ENCODE data around the gene GJD4.

The GJD4 gene

DNA sequence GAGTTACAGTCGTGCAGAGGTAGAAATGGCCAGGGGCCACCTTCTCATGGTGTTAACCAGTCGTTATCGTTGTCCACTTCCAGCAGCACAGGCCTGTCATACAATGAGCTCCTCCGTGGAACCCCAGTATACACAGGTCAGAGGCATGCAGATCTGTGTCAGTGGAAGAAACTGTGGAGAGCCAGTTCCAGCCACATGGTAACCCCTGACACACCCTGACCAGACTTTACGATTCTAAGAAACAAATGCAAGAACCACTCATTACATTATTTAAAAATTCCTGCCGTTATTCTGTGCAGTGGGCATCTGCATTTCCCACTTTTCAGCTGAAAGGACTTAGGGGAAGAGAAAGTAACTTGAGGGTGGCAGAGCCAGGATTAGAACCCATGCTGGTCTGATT, 23.5 kb upstream of the GJD4 start:
- H3K27ac ChIP-seq = no peak overlapping the region
- no peaks in the 10 kb centered on the region for H3K36me3 ChIP-seq (ENCODE audit: insufficient read depth)
- H3K79me2 ChIP-seq (ENCODE audit: insufficient read depth, low read depth) = no peaks in the 10 kb centered on the region
- TF ChIP-seq, protein P1, sequence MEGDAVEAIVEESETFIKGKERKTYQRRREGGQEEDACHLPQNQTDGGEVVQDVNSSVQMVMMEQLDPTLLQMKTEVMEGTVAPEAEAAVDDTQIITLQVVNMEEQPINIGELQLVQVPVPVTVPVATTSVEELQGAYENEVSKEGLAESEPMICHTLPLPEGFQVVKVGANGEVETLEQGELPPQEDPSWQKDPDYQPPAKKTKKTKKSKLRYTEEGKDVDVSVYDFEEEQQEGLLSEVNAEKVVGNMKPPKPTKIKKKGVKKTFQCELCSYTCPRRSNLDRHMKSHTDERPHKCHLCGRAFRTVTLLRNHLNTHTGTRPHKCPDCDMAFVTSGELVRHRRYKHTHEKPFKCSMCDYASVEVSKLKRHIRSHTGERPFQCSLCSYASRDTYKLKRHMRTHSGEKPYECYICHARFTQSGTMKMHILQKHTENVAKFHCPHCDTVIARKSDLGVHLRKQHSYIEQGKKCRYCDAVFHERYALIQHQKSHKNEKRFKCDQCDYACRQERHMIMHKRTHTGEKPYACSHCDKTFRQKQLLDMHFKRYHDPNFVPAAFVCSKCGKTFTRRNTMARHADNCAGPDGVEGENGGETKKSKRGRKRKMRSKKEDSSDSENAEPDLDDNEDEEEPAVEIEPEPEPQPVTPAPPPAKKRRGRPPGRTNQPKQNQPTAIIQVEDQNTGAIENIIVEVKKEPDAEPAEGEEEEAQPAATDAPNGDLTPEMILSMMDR (conservative IDR thresholded peaks at IDR 0.05; ENCODE audit: low read depth, low read length) = no peak
- no peak overlapping the region for H3K4me3 ChIP-seq (IDR thresholded peaks at IDR 0.05; ENCODE audit: insufficient read depth, low read depth, low read length)
- no peaks in the 10 kb centered on the region for H3K27me3 ChIP-seq (ENCODE audit: insufficient read depth, low read depth)
- H4K20me1 ChIP-seq (ENCODE audit: insufficient read depth) = no peaks in the 10 kb centered on the region
- H2AFZ ChIP-seq (ENCODE audit: low read depth) = no peak overlapping the region
- H3K4me1 ChIP-seq (ENCODE audit: low read depth, poor library complexity, severe bottlenecking) = no peaks in the 10 kb centered on the region
- no peak overlapping the region for H3K9ac ChIP-seq
- H3K4me2 ChIP-seq = no peak overlapping the region

DNA sequence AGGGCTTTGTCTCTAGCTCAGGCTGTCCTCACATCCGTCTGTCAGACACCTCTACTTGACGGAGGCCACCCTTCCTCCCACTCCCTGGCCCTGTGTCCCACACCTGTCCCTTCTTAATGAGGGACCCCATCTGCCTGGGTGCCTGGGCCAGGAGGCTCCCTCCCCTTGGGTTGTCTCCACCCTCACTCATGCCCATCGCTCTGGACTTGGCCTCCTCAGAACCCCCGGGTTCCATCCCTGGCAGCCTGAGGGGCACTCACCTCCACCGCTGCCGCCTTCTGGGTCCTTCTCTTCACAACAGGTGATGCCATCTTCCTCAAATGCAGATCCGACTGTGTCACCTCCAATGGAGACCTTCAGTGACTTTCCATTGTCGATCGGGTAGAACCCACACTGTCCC, 20.2 kb upstream of the GJD4 start:
- Histone ChIP-seq H3K4me2 (no peak overlapping the region), H3K79me2 (ENCODE audit: insufficient read depth, low read depth) (no peaks in the 10 kb centered on the region), H2AFZ (ENCODE audit: low read depth) (no peak overlapping the region), H4K20me1 (ENCODE audit: insufficient read depth) (no peaks in the 10 kb centered on the region), H3K4me1 (ENCODE audit: low read depth, poor library complexity, severe bottlenecking) (no peaks in the 10 kb centered on the region), H3K4me3 (IDR thresholded peaks at IDR 0.05; ENCODE audit: insufficient read depth, low read depth, low read length) (no peak overlapping the region), H3K9ac (no peak overlapping the region), H3K27ac (no peak overlapping the region), H3K36me3 (ENCODE audit: insufficient read depth) (no peaks in the 10 kb centered on the region), H3K27me3 (ENCODE audit: insufficient read depth, low read depth) (no peaks in the 10 kb centered on the region)
- TF ChIP-seq, protein P1 (conservative IDR thresholded peaks at IDR 0.05; ENCODE audit: low read depth, low read length) = no peak

DNA sequence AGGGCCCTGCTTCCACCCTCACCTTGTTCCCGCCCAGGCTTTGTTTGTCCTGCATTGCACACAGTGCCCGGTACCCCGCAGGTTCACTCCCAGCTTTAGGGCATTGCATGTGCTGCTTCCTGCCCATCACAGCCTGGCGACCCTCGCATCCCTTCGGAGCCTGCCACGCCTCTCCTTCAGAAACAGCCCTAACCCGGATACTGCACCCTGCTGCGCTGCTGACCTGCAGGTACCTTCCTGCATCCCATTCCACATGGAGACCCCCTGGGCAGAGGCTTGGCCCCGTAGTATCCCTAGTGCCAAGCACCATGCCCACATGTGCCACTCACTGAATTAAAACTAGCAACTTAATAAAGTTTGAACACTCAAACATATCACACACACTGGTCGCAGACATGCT, 19.8 kb upstream of the GJD4 start:
- TF ChIP-seq, protein P1 (conservative IDR thresholded peaks at IDR 0.05; ENCODE audit: low read depth, low read length) = no peak
- Histone ChIP-seq H3K9ac (no peak overlapping the region), H3K27me3 (ENCODE audit: insufficient read depth, low read depth) (no peaks in the 10 kb centered on the region), H3K79me2 (ENCODE audit: insufficient read depth, low read depth) (no peaks in the 10 kb centered on the region), H3K4me1 (ENCODE audit: low read depth, poor library complexity, severe bottlenecking) (no peaks in the 10 kb centered on the region), H3K4me2 (no peak overlapping the region), H4K20me1 (ENCODE audit: insufficient read depth) (no peaks in the 10 kb centered on the region), H2AFZ (ENCODE audit: low read depth) (no peak overlapping the region), H3K36me3 (ENCODE audit: insufficient read depth) (no peaks in the 10 kb centered on the region), H3K27ac (no peak overlapping the region), H3K4me3 (IDR thresholded peaks at IDR 0.05; ENCODE audit: insufficient read depth, low read depth, low read length) (no peak overlapping the region)

DNA sequence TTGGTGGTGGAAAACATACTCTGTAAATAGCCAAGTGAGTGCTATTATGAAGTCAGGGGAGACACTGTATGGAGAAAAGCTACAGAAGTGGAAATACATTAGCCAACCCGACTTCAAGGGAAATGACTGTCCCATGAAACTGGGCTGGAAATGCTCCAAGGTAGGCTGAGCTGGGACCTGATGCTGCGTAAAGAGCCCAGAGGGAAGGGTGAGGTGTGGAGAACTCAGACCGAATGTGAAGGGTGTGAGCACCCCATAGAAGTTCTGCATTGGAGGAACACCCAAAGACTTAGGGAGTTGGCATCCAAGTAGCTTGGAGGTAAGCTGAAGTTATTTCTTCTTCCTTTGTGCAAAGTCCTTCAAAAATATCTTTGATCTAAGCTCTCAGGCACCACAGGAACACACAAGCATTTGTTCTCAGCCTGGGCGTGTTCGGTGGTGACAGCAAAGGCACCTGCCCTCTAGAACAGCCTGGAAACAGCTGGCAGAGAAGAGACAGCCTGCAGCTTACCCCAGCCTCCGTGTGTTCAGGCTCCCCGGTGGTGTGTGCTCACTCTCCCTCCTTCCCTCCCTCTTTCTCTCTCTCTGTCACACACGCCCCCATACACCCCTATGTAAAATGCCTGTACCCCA, 19.1 kb upstream of the GJD4 start:
- H3K27me3 ChIP-seq (ENCODE audit: insufficient read depth, low read depth) = no peaks in the 10 kb centered on the region
- H3K36me3 ChIP-seq (ENCODE audit: insufficient read depth) = no peaks in the 10 kb centered on the region
- H3K9ac ChIP-seq = no peak overlapping the region
- no peaks in the 10 kb centered on the region for H3K79me2 ChIP-seq (ENCODE audit: insufficient read depth, low read depth)
- no peak overlapping the region for H3K4me3 ChIP-seq (IDR thresholded peaks at IDR 0.05; ENCODE audit: insufficient read depth, low read depth, low read length)
- no peaks in the 10 kb centered on the region for H3K4me1 ChIP-seq (ENCODE audit: low read depth, poor library complexity, severe bottlenecking)
- H3K27ac ChIP-seq = no peak overlapping the region
- no peak overlapping the region for H3K4me2 ChIP-seq
- TF ChIP-seq, protein P1 (conservative IDR thresholded peaks at IDR 0.05; ENCODE audit: low read depth, low read length) = no peak
- H4K20me1 ChIP-seq (ENCODE audit: insufficient read depth) = no peaks in the 10 kb centered on the region
- no peak overlapping the region for H2AFZ ChIP-seq (ENCODE audit: low read depth)

Measured in KMS-11 (cell line).